Measurements from ENCODE around the gene RBBP5. TPM values are rescaled to one million over a fixed set of nuclear protein-coding genes. Genes with fewer than 3 reads are reported as not detected.
A peak's percentile ranks its signal among the peaks of the same experiment; 100 is the strongest.

Gene RBBP5
- total and polyA plus RNA-seq, 2 experiments from 2014 or later = 14.1 to 26.5 TPM

DNA sequence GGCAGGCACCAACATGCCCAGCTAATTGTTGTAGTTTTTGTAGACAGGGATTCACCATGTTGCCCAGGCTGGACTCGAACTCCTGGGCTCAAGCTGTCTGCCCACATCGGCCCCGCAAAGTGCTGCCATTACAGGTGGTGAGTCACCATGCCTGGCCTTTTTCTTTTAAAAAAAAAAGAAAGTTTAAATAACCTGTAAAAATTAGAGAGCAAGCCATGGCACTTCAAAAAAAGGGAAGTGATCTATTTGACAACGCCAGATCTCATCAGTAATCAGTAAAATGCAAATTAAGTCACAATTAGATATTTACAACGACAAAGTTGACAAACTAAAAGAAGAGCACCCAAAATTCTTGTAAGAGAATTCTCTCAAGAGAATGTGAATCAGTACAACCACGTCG is 2.9 kb upstream of the RBBP5 start (continued):
- TF ChIP-seq, protein P1, sequence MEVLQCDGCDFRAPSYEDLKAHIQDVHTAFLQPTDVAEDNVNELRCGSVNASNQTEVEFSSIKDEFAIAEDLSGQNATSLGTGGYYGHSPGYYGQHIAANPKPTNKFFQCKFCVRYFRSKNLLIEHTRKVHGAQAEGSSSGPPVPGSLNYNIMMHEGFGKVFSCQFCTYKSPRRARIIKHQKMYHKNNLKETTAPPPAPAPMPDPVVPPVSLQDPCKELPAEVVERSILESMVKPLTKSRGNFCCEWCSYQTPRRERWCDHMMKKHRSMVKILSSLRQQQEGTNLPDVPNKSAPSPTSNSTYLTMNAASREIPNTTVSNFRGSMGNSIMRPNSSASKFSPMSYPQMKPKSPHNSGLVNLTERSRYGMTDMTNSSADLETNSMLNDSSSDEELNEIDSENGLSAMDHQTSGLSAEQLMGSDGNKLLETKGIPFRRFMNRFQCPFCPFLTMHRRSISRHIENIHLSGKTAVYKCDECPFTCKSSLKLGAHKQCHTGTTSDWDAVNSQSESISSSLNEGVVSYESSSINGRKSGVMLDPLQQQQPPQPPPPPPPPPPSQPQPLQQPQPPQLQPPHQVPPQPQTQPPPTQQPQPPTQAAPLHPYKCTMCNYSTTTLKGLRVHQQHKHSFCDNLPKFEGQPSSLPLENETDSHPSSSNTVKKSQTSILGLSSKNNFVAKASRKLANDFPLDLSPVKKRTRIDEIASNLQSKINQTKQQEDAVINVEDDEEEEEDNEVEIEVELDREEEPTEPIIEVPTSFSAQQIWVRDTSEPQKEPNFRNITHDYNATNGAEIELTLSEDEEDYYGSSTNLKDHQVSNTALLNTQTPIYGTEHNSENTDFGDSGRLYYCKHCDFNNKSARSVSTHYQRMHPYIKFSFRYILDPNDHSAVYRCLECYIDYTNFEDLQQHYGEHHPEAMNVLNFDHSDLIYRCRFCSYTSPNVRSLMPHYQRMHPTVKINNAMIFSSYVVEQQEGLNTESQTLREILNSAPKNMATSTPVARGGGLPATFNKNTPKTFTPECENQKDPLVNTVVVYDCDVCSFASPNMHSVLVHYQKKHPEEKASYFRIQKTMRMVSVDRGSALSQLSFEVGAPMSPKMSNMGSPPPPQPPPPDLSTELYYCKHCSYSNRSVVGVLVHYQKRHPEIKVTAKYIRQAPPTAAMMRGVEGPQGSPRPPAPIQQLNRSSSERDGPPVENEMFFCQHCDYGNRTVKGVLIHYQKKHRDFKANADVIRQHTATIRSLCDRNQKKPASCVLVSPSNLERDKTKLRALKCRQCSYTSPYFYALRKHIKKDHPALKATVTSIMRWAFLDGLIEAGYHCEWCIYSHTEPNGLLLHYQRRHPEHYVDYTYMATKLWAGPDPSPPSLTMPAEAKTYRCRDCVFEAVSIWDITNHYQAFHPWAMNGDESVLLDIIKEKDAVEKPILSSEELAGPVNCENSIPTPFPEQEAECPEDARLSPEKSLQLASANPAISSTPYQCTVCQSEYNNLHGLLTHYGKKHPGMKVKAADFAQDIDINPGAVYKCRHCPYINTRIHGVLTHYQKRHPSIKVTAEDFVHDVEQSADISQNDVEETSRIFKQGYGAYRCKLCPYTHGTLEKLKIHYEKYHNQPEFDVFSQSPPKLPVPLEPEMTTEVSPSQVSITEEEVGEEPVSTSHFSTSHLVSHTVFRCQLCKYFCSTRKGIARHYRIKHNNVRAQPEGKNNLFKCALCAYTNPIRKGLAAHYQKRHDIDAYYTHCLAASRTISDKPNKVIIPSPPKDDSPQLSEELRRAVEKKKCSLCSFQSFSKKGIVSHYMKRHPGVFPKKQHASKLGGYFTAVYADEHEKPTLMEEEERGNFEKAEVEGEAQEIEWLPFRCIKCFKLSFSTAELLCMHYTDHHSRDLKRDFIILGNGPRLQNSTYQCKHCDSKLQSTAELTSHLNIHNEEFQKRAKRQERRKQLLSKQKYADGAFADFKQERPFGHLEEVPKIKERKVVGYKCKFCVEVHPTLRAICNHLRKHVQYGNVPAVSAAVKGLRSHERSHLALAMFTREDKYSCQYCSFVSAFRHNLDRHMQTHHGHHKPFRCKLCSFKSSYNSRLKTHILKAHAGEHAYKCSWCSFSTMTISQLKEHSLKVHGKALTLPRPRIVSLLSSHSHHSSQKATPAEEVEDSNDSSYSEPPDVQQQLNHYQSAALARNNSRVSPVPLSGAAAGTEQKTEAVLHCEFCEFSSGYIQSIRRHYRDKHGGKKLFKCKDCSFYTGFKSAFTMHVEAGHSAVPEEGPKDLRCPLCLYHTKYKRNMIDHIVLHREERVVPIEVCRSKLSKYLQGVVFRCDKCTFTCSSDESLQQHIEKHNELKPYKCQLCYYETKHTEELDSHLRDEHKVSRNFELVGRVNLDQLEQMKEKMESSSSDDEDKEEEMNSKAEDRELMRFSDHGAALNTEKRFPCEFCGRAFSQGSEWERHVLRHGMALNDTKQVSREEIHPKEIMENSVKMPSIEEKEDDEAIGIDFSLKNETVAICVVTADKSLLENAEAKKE (CRISPR knock-in tag; IDR thresholded peaks at IDR 0.05) = no peak
- no peak for TF ChIP-seq CREB1 (CRISPR knock-in tag; IDR thresholded peaks at IDR 0.05; ENCODE audit: low read depth)
- no peak for TF ChIP-seq NANOG (IDR thresholded peaks at IDR 0.05; ENCODE audit: borderline replicate concordance)
- TF ChIP-seq ZNF114 (CRISPR knock-in tag; IDR thresholded peaks at IDR 0.05) = no peak
- TF ChIP-seq, protein P2, sequence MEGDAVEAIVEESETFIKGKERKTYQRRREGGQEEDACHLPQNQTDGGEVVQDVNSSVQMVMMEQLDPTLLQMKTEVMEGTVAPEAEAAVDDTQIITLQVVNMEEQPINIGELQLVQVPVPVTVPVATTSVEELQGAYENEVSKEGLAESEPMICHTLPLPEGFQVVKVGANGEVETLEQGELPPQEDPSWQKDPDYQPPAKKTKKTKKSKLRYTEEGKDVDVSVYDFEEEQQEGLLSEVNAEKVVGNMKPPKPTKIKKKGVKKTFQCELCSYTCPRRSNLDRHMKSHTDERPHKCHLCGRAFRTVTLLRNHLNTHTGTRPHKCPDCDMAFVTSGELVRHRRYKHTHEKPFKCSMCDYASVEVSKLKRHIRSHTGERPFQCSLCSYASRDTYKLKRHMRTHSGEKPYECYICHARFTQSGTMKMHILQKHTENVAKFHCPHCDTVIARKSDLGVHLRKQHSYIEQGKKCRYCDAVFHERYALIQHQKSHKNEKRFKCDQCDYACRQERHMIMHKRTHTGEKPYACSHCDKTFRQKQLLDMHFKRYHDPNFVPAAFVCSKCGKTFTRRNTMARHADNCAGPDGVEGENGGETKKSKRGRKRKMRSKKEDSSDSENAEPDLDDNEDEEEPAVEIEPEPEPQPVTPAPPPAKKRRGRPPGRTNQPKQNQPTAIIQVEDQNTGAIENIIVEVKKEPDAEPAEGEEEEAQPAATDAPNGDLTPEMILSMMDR (conservative IDR thresholded peaks at IDR 0.05; ENCODE audit: low read depth in 2 of 2) = no peak

GRCh38 chr1:205122489-205122882 is 708 bp upstream of the RBBP5 start:
- Mint-ChIP-seq H3K4me1 (peaks cover 12% of the 10 kb centered on the region), H3K27me3 (ENCODE audit: insufficient read depth, low read depth, poor library complexity) (peaks cover 4% of the 10 kb centered on the region), H3K9me3 (no peaks in the 10 kb centered on the region), H3K27ac (peak overlapping the region; percentile 100), H3K36me3 (ENCODE audit: low read depth) (peaks cover 8% of the 10 kb centered on the region; the same call in 2 of the 3 replicates), H3K4me3 (peak overlapping the region; percentile 99)
- peak overlapping the region; percentile 16; the same call in 1 of the 2 replicates for H2AFZ ChIP-seq
- H3K4me1 ChIP-seq (ENCODE audit: insufficient read depth) = peaks cover 9% of the 10 kb centered on the region; the same call in 1 of the 2 replicates
- no peak for DNase-seq (ENCODE audit: low spot score)
- H3K79me2 ChIP-seq (replicated peaks; ENCODE audit: insufficient read depth) = peaks cover 41% of the 10 kb centered on the region
- peak overlapping the region; percentile 73 for H3K4me2 ChIP-seq
- peak overlapping the region; percentile 91 for H3K4me3 ChIP-seq
- TF ChIP-seq EZH2 (IDR thresholded peaks at IDR 0.05; ENCODE audit: low read depth, unreplicated experiment) = no peak
- TF ChIP-seq, protein P2 (conservative IDR thresholded peaks at IDR 0.05; ENCODE audit: low read depth in 2 of 2) = 0 out of 4 replicates have a peak, but pooled peaks of 1 of the 2 experiments have one; percentile 8
- TF ChIP-seq NANOG (IDR thresholded peaks at IDR 0.05; ENCODE audit: borderline replicate concordance) = no peak
- peaks cover 25% of the 10 kb centered on the region for H4K20me1 ChIP-seq (replicated peaks; ENCODE audit: insufficient read depth)
- no peaks in the 10 kb centered on the region for H3K27me3 ChIP-seq (ENCODE audit: insufficient read depth)
- H3K36me3 ChIP-seq (ENCODE audit: insufficient read depth) = no peaks in the 10 kb centered on the region
- peak overlapping the region; percentile 28 for H3K27ac ChIP-seq (ENCODE audit: low read depth)
- no peaks in the 10 kb centered on the region; the same call in 1 of the 2 replicates for H3F3A ChIP-seq (replicated peaks; ENCODE audit: low read depth)
- peak; percentile 12 for ATAC-seq
- no peaks in the 10 kb centered on the region for H3K9me2 ChIP-seq (ENCODE audit: insufficient read depth)
